HepG2 (cell line): ENCODE results near the gene NES. TPM values are rescaled to one million over a fixed set of nuclear protein-coding genes. Genes with fewer than 3 reads are reported as not detected.

ENCODE experiments used
- ATM ChIP-seq: fragments of 450-650 bp; IDR thresholded peaks from 2 replicates; pipeline ENCODE4 v1.7.1; 2017; ENCODE audit warnings: mild to moderate bottlenecking, borderline replicate concordance
- FLYWCH1 ChIP-seq: sonication (generic); formaldehyde crosslinking; IDR thresholded peaks from 2 replicates; pipeline ENCODE4 v1.8.1; 2023; ENCODE audit warnings: mild to moderate bottlenecking, missing genetic modification reagents
- HMG20B ChIP-seq: conservative IDR thresholded peaks from 2 replicates; pipeline ENCODE4 v1.6.1; 2016; ENCODE audit warnings: missing genetic modification reagents, missing compliant biosample characterization
- HNRNPK ChIP-seq: fragments of 200-400 bp; formaldehyde crosslinking; IDR thresholded peaks from 2 replicates; pipeline ENCODE4 v1.6.1; 2018; ENCODE audit warnings: low read length, low read depth, moderate library complexity, mild to moderate bottlenecking; ENCODE audit not compliant: poor library complexity, severe bottlenecking
- JARID2 ChIP-seq: sonication (generic); formaldehyde crosslinking; IDR thresholded peaks from 2 replicates; pipeline ENCODE4 v1.8.1; 2023; ENCODE audit warnings: missing genetic modification reagents, inconsistent platforms; ENCODE audit not compliant: insufficient replicate concordance
- KDM6A ChIP-seq: IDR thresholded peaks from 2 replicates; pipeline ENCODE4 v1.6.1; 2016; ENCODE audit warnings: low read depth
- LRRFIP1 ChIP-seq: sonication (generic); formaldehyde crosslinking; conservative IDR thresholded peaks from 2 replicates; pipeline ENCODE4 v1.4.0; 2020; ENCODE audit warnings: missing genetic modification reagents
- NFE2 ChIP-seq: sonication (generic); formaldehyde crosslinking; IDR thresholded peaks from 2 replicates; pipeline ENCODE4 v1.4.0; 2020; ENCODE audit warnings: missing genetic modification reagents
- SNRNP70 ChIP-seq: fragments of 200-400 bp; formaldehyde crosslinking; IDR thresholded peaks from 2 replicates; pipeline ENCODE4 v1.6.1; 2017; ENCODE audit warnings: mild to moderate bottlenecking, low read depth, low read length, moderate library complexity
- SOX5 ChIP-seq: IDR thresholded peaks from 2 replicates; pipeline ENCODE4 v1.6.1; 2016; ENCODE audit warnings: borderline replicate concordance
- THYN1 ChIP-seq: sonication (generic); formaldehyde crosslinking; IDR thresholded peaks from 2 replicates; pipeline ENCODE4 v1.8.1; 2023; ENCODE audit warnings: low read depth, mild to moderate bottlenecking, moderate library complexity, missing genetic modification reagents, borderline replicate concordance
- ZFP91 ChIP-seq: sonication (generic); formaldehyde crosslinking; IDR thresholded peaks from 2 replicates; pipeline ENCODE4 v1.9.0; 2022; ENCODE audit warnings: missing genetic modification reagents, mild to moderate bottlenecking, borderline replicate concordance
- ZNF124 ChIP-seq: sonication (generic); formaldehyde crosslinking; IDR thresholded peaks from 2 replicates; pipeline ENCODE4 v1.4.0; 2020; ENCODE audit warnings: missing genetic modification reagents
- ZNF18 ChIP-seq: sonication (generic); formaldehyde crosslinking; IDR thresholded peaks from 2 replicates; pipeline ENCODE4 v1.8.0; 2022; ENCODE audit warnings: mild to moderate bottlenecking, missing genetic modification reagents; ENCODE audit not compliant: insufficient replicate concordance
- ZNF235 ChIP-seq: sonication (generic); formaldehyde crosslinking; IDR thresholded peaks from 2 replicates; pipeline ENCODE4 v1.8.1; 2023; ENCODE audit warnings: mild to moderate bottlenecking, missing genetic modification reagents, borderline replicate concordance
- ZNF282 ChIP-seq: fragments of 450-650 bp; IDR thresholded peaks from 2 replicates; pipeline ENCODE4 v1.6.1; 2018; ENCODE audit not compliant: partially characterized antibody
- ZNF33A ChIP-seq: sonication (generic); formaldehyde crosslinking; IDR thresholded peaks from 2 replicates; pipeline ENCODE4 v1.5.1; 2020; ENCODE audit warnings: missing genetic modification reagents, mild to moderate bottlenecking, moderate library complexity, borderline replicate concordance
- ZNF350 ChIP-seq: sonication (generic); formaldehyde crosslinking; IDR thresholded peaks from 2 replicates; pipeline ENCODE4 v1.4.0; 2020; ENCODE audit warnings: mild to moderate bottlenecking, low read depth, missing genetic modification reagents, borderline replicate concordance
- ZNF749 ChIP-seq: sonication (generic); formaldehyde crosslinking; IDR thresholded peaks from 2 replicates; pipeline ENCODE4 v1.8.0; 2022; ENCODE audit warnings: mild to moderate bottlenecking, missing genetic modification reagents, moderate library complexity, borderline replicate concordance
- ZNF780A ChIP-seq: sonication (generic); formaldehyde crosslinking; IDR thresholded peaks from 2 replicates; pipeline ENCODE4 v1.8.0; 2022; ENCODE audit warnings: mild to moderate bottlenecking, missing genetic modification reagents, moderate library complexity
- ZSCAN9 ChIP-seq: IDR thresholded peaks from 2 replicates; pipeline ENCODE4 v1.6.1; 2016; ENCODE audit warnings: borderline replicate concordance
- polyA plus RNA-seq, 8 experiments: library from polyadenylated mRNA; depleted of rRNA in 3 of 8; stranded (reverse) in 7 of 8; unstranded in 1 of 8; fragments of >200 nt; fragmentation: Illumina TruSeq in 4 of 8; extraction: Trizol in 4 of 8; gene quantifications; 2 replicates each; pipeline versions ENCODE4 v1.2.1 to v1.2.3, GENCODE V29; 2011 to 2016; ENCODE audit warnings: low read depth in 4 of 8, missing spikeins in 1 of 8, mixed read lengths in 1 of 8; ENCODE audit not compliant: insufficient read depth in 1 of 8
- total RNA-seq, 5 experiments: library from RNA; depleted of rRNA; stranded (reverse); fragments of >200 nt; fragmentation: Illumina TruSeq; extraction: Trizol; gene quantifications; 2 replicates each; pipeline ENCODE4 v1.2.3, GENCODE V29; 2016; ENCODE audit warnings: low read depth in 1 of 5
- TF ChIP-seq, protein P1 (sequence below): sonication (generic); formaldehyde crosslinking; IDR thresholded peaks from 2 replicates; pipeline ENCODE4 v1.8.1; 2022; ENCODE audit warnings: mild to moderate bottlenecking, missing genetic modification reagents

NES gene
- total and polyA plus RNA-seq, 2 of the 13 experiments (the other 11 are each of a cell fraction or from before 2014, with no cell fraction given) = 1.7 to 16.6 TPM

GRCh38 chr1:156677616-156678596, 699 bp upstream of the NES start (continued):
- TF ChIP-seq HNRNPK (no peak), THYN1 (no peak), LRRFIP1 (CRISPR knock-in tag) (no peak), ZNF33A (CRISPR knock-in tag) (no peak), SOX5 (CRISPR knock-in tag) (no peak), ZFP91 (CRISPR knock-in tag) (no peak; the same call in 1 of the 2 replicates), FLYWCH1 (CRISPR knock-in tag) (no peak), NFE2 (CRISPR knock-in tag) (no peak), JARID2 (CRISPR knock-in tag) (no peak), SNRNP70 (no peak), HMG20B (CRISPR knock-in tag) (no peak), ZNF282 (no peak), KDM6A (CRISPR knock-in tag) (no peak), ZNF350 (CRISPR knock-in tag) (peak; percentile 20; the same call in 1 of the 2 replicates), ZNF124 (CRISPR knock-in tag) (no peak), ZNF749 (CRISPR knock-in tag) (no peak), ZNF18 (CRISPR knock-in tag) (no peak), ZNF235 (CRISPR knock-in tag) (no peak), ZNF780A (CRISPR knock-in tag) (no peak), ATM (no peak), ZSCAN9 (CRISPR knock-in tag) (no peak)
- TF ChIP-seq, protein P1, sequence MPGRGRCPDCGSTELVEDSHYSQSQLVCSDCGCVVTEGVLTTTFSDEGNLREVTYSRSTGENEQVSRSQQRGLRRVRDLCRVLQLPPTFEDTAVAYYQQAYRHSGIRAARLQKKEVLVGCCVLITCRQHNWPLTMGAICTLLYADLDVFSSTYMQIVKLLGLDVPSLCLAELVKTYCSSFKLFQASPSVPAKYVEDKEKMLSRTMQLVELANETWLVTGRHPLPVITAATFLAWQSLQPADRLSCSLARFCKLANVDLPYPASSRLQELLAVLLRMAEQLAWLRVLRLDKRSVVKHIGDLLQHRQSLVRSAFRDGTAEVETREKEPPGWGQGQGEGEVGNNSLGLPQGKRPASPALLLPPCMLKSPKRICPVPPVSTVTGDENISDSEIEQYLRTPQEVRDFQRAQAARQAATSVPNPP (CRISPR knock-in tag) = no peak
